ENCODE data around the gene SLC9A8. TPM values are rescaled to one million over a fixed set of nuclear protein-coding genes. Genes with fewer than 3 reads are reported as not detected.

Gene SLC9A8
- total RNA-seq, 1 experiment from 2014 or later, result 8.5 TPM

Other genes starting within 250 kb of the SLC9A8 start
- 0.19 and 0.92 TPM in 2 replicates for gene PTGIS, start 244.7 kb upstream of the SLC9A8 start, total RNA-seq (2014; rRNA removed)
- 29.1 and 31.5 TPM in 2 replicates for gene B4GALT5, start 99.0 kb upstream of the SLC9A8 start, total RNA-seq (2014; rRNA removed)
- gene SPATA2, start 102.7 kb downstream of the SLC9A8 start, total RNA-seq (2014; rRNA removed), result 3.7 and 4.1 TPM in 2 replicates
- gene RNF114, start 123.6 kb downstream of the SLC9A8 start, total RNA-seq (2014; rRNA removed), result 98.2 and 99.3 TPM in 2 replicates
- not detected in 2 replicates for gene SNAI1, start 170.2 kb downstream of the SLC9A8 start, total RNA-seq (2014; rRNA removed)